Activated CD8-positive, alpha-beta memory T cell treated with anti-CD3 and anti-CD28 coated beads, Interleukin-2, amount 50 U/mL, for 4 hours (primary cell): Measurements from ENCODE around the gene CYP11A1.

ENCODE experiments used
- DNase-seq: peaks from one replicate; pipeline ENCODE4 v3.0.0-alpha.2; 2020

CYP11A1 gene

DNA sequence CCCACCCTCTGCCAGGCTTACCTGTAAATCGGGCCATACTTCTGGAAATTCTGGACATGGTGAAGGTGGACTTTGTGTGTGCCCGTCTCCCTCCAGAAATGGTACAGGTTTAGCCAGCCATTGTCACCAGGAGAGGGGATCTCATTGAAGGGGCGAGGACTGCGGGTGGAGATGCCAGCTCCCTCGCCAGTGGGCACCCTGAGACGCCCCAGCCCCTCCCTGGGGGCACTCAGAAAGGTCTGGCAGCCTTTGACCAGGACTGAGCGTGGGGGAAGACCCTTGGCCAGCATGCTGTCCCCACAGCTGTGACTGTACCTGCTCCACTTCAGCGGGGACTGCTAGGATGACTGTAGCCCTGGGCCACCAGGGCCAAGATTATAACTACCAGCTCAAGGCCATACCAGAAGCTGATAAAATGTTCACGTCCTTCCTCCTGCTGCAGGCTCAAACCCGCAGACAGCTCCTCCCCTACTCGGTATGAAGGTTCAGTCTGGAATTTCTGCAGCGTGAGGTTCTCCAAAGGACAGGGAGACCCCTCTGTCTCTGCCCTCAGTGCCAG, at the start of gene CYP11A1:
CYP11A1 (minus strand) TSS at position 351 of the 559 bp plus-strand sequence; CDS start at position 290, 61 bp downstream.
- no peak for DNase-seq

DNA sequence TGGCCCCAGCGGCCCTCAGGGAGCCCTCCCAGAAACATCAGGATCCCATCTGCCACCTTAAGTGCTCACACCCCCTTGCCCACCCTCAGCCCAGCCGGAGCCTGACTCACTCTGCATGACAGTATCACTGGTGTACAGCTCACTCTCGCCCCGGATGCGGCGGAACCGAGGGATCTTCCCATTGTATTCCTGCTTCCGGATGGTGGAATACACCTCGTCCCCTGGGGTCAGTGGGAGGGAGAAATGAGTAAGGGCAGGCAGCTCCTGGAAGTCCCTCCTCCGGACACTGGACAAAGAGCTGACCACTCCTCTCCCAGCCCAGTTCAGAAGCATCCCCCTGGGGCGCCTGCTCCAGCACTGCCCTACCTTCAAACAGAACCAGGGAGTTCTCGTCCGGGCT, 49.8 kb upstream of the CYP11A1 start:
- DNase-seq, result no peak

DNA sequence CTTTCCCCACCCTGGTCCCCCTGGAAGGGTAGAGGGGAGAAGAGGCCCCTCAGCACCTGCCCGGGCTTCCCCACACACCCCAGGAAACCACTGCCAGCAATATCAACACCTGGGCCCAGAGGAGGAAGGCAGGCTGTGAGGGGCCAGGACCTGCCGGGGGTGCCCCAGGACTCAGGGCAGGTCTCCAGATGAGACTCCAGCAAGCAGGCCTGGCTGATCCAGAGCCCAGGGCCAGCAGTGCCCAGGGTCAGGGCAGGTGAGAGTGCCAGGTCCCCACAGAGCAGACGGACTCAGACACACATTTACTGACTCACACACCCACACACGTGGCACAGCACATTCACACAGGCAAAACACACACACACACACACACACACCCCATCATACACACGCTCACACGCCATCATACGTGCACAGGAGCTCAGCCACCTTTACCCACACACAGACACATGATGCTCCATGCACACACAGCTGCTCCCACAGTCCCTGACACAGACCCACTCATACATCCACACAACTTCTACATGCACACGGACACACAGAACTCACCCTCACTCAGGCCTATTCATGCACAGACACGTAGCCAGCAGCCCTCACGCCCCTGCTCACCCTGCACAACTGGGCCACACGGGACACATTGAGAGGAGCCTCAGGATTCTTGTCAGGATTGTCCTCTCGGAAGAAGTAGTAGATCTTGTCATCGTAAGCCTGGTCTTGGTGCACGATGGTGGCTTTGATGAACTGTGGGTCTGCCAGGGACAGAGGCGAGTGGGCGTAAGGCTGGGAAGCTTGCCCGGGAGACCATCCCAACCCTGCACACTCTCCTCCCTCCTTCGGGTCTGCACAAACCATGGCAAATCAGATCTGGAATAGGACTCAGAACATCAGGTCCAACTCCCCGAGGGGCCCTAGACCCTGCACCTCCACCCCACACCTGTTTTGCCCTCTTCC, 48.8 kb upstream of the CYP11A1 start:
- no peak for DNase-seq

DNA sequence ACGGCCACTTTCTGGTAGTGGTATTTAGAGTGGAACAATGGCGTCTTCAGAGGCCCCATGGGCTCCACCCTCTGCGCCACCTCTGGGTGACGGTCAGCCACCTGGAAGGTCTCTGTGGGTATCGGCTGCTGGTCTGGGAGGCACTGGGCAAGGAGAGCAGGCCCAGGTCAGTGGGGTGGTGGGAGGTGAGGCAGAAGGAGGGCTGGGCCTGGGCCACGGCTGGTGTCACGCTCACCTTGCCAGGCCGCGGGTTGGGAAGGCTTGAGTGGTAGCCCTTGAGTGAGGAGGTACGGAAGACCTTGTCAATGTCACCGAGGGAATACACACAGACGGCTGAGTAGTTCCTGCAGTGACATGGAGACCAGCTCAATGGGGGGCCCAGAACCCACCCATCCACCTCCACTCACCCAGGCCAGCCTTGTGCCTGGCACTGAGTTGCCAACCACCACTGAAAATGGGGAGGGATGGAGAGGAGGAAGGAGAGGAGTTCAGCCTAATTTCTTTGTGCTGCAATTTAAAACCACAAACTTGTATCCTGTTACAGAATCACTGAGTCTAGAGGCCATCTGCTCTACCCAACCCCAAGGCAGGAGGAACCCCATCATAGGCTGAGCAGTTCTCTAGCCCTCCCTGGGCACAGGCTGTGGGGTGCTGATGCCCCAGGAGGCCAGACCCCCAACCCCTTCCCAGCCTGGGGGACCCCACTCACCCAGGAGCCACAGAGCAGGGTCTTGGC, 47.3 kb upstream of the CYP11A1 start:
- DNase-seq, result no peak

DNA sequence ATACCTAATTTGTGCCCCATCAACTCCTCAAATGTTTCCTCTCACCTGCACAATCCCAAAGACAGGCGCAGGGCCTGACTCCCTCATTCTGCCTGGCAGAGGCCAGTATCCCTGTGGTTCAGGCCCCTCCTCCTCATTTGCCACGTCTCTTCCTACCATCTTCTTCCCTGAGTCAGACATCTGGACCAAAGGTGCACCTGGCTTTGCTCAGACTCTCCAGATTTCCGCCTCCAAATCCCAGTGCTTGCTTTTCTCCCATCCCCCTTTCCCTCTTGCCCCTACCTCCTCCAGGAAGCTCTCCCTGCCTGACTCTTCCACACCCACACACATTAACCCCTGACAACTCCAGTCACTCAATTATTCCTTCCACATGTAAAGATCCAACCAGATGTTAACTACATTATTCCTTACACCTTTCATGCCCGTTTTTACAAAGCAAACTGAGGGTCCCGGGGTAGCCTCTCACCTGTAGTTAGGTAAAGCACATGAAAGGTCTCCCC, 46.7 kb upstream of the CYP11A1 start:
- DNase-seq, result no peak

DNA sequence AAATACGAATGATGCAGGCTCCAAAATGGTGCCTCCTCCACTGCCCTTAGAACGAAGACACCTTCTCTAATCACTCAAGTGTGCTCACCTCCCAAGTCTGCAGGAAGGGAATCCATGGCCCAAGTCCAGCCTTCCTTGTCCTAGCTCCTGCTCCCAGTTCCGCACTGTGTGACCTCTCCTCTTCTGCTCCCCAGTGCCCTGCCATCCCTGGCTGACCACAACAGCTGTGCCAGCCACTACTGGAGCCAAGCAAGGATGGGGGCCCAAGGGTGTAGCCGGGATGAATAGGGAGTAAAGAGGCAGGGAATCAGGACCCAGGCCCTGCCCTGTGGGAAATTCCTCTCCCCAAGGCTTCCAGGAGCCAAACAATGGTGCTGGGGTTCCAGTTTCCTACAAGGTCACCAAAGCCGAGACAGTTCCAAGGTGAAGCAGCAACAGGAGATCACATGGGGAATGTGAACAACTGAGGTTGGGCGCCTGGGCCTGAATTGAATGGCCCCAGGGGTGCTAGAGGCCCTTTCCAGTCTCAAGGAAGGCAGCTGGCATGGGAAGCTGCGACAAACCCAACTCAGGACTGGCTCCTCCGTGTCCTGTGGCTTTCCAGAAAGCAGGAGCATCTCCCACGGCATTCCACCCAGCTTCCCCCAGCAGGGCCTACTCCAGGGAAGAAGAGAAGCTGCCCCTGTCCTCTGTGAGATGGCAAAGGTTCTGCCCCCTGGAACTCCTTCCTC, 46.1 kb upstream of the CYP11A1 start:
- DNase-seq, result no peak

DNA sequence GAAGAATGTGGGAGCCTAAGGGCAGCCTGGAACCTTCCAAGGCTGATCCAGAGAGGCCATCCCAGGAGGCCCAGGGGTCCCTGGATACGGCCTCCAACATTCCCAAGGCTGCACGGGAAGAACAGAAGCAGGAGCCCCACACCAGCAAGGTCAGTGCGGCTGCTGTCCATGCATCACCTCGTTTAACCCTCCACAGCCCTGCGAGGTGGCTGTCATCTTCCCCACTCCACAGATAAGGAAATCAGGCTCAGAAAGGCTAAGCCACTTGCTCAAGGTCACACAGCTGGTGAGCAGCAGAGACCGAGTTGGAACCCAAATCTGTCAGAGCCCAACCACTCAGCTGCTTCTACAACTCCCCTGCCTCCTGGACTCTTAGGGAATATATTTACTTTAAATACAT, 44.7 kb upstream of the CYP11A1 start:
- DNase-seq, result no peak

DNA sequence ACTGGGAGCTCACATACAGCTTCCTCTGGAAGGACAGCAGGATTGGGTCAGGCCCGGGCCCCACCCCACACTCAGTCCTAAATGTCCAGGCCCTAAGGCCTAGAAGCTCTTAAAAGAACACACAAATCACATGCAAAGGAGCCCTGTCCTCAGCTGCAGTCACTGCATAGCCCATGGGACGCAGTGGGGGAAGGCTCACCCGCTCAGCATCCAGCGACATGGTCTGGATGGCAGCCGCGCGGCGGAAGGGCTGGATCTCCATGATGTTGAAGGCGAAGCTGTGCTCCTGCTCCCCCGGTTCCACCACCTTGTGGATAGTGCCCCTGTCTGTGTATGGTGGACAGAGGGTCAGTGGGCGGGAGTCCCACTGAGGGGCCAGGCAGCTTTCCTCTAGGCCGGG, 44.2 kb upstream of the CYP11A1 start:
- no peak for DNase-seq

DNA sequence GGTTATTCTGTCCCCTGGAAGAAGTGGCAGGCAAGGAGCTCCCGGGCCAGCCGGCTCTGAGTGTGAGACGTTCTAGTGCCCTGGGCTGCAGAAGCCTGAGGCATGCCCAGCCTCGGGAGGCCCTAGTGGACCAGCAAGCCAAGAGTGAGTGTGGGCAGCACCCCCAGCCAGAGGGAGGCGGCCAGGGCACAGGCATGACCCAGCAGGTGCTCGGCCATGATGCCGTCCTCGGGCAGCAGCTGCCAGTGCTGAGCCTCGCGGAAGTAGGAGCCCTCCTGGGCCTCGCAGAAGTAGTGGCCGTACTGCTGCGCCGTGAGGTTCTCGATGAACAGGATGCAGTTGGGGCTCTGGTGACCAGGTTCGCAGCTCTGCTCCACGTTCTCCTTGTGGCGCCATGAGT, 43.1 kb upstream of the CYP11A1 start:
- DNase-seq, result no peak

DNA sequence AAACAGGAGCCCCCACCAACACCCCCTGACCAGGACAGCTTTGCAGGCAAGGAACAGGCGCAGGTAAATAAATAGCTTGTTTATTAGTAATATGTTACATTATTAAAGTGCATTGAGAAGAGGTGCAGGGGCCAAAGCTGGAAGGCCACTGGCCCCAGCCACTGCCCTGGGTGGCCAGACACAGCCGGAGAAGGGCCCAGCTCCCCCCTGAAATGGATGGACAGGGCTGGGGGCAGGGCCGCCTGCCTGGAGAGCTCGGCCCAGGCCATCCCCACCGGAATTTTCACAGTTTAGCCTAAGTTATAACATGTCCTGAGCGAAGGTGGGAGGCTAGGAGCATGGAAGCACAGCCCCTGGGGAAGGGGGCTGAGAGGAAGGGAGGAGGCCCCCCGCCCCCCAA, 41.8 kb upstream of the CYP11A1 start:
- DNase-seq, result no peak

DNA sequence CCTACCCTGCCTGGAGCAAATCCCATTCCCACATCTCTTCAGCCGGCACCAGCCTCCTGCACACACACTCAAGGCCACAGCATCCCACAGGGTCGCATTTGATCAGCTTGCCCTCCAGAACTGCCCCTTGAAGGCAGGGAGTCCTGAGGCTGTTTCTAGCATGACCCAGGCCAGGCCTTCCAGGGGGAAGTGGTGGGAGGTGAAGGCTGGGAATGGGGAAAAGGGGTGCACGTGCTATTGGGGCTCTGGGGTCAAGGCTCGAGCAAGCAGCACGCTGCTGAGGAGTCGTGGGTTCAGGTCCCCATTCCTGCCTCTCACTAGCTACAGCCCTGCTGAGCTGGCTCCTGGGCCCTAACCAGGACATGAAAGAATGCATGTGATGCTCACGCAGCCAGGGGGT, 41.4 kb upstream of the CYP11A1 start:
- no peak for DNase-seq

DNA sequence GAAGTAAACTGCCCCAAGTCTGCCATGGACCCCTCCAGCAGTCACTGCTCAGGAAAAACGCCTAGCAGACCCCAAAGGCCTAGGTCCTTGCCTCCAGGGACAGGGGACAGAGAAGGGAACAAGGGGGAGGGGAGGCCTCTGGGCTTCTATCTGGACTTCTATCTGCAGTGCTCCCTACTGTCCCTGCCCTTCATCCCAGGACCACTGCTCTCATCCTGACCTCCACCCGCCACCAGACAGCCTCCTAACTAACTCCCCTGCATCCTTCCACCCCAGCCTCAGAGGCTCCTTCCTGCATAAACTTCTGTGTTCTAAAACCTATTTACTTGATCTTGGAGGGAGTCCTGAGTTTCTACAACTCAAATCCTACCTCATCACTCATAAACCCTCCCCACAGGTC, 40.9 kb upstream of the CYP11A1 start:
- no peak for DNase-seq

DNA sequence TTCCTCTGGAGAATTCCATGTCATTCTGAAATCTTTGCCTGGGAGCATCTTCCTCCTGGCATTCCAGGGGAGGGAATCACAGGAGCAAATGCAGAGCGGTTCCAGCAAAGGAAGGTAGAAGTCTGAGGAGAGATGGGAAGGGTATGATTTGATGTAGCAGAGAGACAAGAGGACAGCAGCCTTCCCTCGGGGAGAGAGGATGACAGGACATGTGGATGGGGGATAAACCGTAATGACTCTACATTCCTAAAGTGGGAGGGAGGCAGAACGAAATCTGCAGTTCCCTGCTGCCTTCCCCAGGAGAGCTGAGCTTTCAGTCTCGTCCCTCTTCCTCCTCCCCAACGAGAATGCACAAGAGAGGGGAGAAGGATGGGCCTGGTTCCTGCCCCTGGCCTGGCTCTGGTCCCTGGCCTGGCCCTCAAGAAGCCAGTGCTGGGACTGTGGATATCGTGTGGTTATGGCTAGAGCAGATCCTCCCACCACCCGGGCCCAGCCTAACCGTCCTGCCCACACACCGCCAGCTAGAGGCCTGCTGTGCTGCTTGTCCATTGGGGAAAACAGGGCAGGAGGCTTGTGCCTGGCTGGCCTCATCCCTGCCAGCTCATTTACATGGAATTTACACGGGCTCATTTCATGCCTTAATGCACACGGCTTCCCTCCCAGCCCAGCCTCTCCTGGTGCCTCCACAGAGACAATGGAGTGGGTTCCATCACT, 39.7 kb upstream of the CYP11A1 start:
- no peak for DNase-seq

DNA sequence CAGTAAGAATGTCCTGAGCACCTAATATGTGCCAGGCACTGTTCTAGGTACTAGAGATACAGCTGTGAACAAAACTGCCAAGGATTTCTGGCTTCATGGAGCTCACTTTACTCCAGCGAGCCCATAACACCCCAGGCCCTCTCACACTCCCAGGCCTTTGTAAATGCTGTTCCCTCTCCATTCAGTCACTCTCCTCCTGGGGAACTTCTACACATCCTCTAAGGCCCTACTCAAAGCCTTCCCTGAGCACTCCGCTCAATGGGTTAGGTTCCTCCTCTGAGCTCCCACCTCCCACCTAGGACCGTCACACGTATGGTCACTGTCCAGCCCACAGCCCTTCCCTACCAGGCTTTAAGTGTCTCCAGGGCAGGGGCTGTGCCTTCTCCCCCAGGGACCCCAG, 39.1 kb upstream of the CYP11A1 start:
- DNase-seq, result no peak

DNA sequence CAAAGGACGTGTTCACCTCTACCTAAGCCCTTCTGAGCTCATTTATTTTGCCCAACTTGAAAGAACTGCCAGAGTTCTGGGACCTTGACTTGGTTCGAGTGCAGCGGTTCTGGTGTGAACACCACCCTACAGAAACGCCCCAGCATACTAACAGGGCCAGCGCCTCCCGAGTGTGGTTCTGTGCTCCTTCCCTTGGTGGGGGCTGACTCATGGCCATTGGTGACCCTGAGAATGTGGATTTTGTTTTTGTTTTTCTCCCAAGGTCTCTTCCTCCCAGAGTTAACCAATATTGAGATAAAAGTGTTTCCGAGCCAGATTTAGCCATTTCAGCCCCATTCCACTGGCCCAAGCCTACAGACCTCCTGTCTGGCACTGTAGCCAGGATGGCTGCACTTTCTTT, 38.4 kb upstream of the CYP11A1 start:
- no peak for DNase-seq

DNA sequence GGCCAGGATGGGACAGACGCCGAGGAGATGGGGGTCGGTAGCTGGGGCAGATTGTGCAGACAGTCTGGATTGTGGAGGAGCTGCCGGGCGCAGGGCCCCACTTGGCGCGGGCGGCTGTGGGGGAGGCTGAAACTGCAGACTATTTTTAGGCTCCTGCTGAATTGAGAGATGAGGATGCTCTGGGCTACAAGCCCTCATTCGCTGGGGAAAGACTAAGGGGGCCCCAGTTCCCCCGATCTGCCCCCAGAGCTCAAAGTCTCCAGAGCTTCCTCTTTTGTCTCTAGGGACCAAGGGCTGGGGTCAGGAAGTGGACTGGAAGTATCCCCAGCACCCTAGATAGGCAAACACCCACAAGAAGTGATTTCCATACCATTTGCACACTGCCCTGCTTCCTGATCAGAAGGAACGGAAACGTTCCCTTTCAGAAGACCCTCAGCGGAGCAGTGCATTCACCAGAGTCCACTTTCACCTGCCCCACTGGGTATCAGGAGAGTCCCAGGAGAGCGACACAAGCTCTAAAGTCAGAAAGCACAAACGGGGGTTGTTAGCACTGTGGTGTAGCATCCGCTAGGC, 36.6 kb upstream of the CYP11A1 start:
- no peak for DNase-seq

DNA sequence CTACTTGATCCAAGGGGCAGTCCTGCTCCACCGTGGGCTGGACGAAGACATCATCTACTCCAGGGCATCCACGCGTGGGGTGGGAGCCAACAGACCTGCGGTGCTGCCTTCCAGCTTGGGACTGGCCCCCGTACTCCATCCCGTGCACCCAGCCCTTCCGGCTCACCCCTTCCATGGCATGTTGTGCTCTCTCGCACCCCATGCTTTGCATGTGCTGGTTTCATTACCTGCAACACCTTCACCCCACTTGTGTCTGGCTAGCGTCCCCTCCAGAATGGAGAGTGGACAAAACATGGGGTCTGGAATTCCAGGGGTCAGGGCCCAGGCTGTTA, 36.1 kb upstream of the CYP11A1 start:
- DNase-seq, result no peak

DNA sequence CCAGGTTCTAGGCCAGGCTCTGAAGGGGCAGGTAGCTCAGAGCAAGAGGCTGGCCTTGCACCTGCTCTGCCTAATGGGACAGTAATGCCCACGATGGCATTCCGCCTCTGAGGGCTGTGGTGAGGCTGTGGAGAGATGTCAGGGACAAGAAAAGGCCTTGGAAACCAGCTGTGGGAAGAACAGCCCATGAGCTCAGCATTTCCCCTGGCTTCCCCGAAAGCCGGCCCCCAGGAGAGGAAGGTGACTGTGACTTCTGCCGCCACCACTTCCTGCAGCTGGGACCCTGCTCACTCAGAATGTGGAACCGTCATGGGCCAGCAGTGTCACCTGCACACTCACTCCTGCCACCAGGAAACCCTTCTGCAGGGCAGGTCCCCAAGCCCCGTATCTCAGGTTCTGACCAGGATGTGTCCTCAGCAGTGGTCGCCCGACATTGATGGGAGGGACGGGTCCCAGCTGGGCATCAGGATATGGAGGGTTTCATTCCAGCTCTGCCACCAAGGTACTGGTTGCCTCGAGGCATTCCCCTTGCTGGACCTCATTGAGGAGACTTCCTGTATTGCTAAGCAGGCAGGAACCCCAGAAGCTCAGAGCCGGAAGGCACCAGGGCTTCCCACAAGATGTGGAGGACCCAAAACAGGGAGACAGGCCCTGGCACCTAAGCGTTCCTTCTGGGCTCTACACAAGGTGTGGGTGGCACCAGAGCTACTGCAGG, 35.6 kb upstream of the CYP11A1 start:
- DNase-seq, result peak; percentile 78

DNA sequence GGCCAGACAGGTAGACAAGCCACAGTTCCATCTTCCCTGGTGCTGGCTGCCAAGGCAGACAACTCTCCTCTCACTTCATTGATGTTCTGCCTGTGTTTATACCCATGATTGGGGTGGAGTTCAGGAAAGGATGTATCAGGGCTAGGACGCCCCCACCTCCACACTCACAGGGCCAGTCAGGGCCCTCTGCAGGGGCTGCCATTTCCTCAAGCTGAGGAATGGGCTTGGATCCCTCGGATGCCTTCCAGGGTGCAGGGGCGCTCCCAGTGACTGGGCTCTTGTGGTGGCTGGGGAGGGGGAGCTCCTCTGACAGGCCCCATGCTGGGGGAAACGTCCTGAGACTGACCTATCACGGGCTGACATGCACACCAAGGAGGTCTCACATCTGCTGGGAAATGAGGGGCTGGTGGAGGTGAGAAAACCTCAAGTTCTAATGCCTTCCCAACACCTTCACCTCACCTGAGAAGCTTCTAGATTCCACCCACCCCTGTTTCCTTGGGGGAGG, 34.9 kb upstream of the CYP11A1 start:
- DNase-seq, result no peak

DNA sequence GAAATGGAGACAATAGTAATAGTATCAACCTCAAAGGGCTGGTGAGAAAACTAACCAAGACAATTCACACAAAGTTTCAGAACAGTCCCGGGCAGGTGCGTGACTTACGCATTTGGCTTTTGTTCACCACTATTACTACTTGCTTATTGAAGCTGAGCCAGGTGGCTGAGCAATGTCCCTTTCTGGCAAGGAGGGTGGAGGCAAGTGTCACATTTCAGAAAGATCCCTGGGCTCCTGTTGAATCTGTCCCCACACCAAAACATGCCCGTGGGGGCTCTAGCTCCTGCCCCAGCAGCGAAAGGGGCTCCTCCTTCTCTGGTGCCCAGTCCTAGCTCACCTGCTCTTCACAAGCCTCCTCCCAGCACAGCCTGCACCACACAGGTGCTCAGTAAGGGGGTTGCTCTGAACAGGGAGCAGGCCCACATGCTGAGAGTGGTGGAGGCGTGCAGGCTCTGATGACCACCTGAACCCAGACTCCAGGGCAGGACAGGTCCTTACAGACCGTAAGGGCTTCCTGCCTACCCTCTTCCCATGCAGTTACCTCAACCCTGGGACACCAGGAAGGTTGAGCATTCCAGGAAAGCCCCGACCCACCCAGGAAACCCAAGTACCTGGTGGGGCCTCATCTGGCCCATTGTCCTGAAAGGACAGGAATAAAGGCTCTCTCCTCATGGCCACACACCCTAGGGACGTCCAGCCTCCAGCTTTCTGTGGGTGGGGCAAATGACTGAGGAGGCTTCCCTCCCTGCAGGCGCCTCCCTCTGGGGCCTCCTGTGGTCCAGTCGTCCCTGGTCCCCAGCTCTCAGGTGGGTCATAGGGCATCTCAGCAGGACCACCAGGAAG, 33.7 kb upstream of the CYP11A1 start:
- no peak for DNase-seq
